GM12891 (cell line): ENCODE measurements around the gene SMG7.

ENCODE experiments used
- POLR2A ChIP-seq: IDR thresholded peaks from 2 replicates; pipeline ENCODE4 v1.6.1; 2011; ENCODE audit warnings: low read depth, low read length, control low read depth
- POLR2AphosphoS5 ChIP-seq: IDR thresholded peaks from 2 replicates; pipeline ENCODE4 v1.6.1; 2011; ENCODE audit warnings: low read depth, low read length, control low read depth

DNA sequence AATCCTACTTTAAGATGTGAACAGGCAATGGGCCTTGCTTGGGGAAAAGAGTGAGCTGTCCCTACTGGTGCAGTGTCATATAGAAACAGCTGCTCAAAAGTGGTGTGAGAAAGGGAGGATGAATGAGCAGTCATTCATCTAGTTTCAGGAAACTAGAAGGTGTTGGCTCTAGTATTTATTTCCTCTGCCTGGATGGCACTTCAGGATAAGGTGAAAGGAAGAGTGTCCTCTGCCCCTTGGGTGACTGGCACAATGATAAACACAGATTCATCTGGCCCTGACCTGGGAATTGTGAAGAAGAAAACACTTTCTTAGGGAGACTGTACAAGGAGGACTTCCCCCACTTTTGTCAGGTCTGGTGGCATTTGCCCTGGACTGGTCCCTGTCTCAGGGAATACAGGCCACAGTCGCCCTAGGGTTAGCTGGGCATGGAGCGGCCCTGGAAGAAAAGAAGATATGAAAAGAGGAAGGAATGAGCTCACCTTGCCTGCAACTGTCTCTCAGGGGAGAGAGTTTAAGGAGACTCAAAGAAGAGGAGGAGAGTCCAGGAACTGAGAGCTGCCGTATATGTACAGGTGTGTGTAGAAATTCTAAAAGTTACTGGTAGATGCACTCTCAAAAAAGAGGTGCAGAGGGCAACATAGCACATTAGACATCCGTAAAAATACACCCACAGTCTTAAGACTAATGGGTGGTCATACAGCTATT, 40.3 kb upstream of the SMG7 start:
- TF ChIP-seq POLR2A = no peak
- TF ChIP-seq POLR2AphosphoS5 = no peak
